ENCODE measurements around the gene NTM.

Gene NTM

DNA sequence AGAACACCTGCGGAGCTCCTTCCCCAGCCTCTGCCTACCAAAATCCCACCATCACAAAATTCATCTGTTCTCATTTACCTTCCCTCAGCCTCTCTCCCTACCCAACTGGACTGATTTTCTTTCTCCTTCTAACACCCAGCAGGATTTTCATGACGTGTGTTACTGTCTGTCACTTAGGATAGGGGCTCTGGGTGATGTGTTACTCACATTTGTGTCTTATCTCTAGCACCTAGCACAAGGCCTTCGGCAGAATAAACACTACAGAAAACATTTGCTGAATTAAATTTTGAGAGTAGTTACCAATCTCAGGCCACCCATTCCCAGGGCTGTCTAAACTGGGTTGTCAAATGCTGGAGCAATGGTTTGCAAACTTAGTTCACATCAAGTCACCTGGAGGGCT, 88.0 kb downstream of the NTM start:
- in situ Hi-C loops (cut with MboI; ENCODE audit: low sequenced_read_pairs) = no loop called here

- in situ Hi-C loops (cut with MboI; ENCODE audit: low sequenced_read_pairs) = no loop called here
These were observed 90.5 kb downstream of the NTM start for GRCh38 chr11:131460931-131461330.

DNA sequence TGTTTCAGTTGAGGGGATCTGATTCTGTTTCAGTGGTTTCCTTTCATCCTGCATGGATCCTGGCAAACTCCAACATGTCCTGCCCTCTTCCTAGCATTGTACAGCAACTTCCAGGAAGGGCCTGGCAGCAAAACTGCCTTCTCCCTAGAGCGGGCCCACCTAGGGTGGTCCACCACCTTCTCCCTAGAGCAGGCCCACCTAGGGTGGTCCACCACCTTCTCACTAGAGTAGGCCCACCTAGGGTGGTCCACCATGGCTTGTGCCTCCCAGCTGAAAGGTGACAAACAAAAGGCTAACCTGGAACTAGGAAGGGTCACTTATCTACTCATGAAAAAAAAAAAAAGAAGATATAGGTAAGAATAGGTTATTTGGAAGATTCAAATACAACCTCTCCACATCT, 92.2 kb downstream of the NTM start:
- in situ Hi-C loops (cut with MboI; ENCODE audit: low sequenced_read_pairs) = no loop called here

GRCh38 chr11:131463162-131463561, 92.7 kb downstream of the NTM start:
- in situ Hi-C loops (cut with MboI; ENCODE audit: low sequenced_read_pairs) = no loop called here

DNA sequence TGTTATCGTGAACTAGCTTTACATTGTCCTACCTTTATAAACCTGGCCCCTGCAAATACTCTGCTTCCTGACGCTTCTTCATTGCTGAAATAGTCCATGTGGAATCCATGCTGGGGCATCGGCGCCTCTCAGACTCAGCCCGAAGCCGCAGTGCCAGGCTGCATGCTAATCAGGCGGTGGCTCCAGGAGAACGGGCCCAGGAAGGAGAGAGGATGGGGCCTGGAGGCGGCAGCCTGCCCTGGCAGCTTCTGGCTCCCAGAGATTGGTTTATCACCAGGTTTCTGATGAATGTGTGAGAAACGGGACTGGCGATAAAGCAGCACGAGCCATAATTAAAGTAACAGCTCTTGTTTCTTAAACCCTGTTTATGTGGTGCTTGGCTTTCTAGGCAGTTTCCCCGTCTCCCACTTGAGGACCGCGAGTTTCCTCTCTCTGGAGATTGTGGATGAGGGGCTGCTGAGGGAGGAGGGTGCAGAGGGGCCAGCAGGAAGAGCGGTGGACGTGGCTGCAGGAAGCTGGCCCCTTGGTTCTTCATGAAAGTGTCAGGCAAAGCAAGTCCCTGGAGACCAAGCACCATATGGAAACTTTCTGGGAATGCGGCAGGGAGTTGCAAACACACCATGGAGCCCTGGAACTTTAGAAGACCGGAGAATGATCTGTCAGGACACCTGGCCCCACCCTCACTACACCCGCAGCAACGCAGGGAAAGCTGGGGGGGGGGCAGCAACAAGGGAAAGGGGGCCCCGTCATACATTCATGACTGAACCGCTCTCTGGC, 93.4 kb downstream of the NTM start:
- in situ Hi-C loops (cut with MboI; ENCODE audit: low sequenced_read_pairs) = no loop called here

DNA sequence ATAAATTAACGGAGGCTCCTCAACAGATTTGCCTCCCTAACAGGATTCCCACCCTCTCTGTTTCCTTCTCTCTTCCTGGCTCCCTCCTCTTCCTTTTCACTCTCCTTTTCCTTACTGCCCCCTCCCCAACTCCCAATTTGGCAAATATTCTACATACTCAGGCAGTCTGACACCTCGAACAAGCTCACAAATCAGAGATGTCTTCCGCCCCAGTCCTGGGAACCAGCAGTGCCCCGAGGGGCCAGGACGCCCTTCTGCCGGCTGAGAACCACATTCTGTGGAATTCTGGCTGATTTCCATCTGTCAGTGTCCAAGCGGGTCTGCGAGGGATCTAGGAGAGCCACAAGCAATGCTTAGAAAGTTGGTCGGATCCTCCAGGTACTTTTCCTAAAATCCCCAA, 94.0 kb downstream of the NTM start:
- in situ Hi-C loops (cut with MboI; ENCODE audit: low sequenced_read_pairs) = no loop called here

GRCh38 chr11:131465039-131465438, 94.6 kb downstream of the NTM start:
- in situ Hi-C loops (cut with MboI; ENCODE audit: low sequenced_read_pairs) = no loop called here

GRCh38 chr11:131465746-131466145, 95.3 kb downstream of the NTM start:
- in situ Hi-C loops (cut with MboI; ENCODE audit: low sequenced_read_pairs) = no loop called here

DNA sequence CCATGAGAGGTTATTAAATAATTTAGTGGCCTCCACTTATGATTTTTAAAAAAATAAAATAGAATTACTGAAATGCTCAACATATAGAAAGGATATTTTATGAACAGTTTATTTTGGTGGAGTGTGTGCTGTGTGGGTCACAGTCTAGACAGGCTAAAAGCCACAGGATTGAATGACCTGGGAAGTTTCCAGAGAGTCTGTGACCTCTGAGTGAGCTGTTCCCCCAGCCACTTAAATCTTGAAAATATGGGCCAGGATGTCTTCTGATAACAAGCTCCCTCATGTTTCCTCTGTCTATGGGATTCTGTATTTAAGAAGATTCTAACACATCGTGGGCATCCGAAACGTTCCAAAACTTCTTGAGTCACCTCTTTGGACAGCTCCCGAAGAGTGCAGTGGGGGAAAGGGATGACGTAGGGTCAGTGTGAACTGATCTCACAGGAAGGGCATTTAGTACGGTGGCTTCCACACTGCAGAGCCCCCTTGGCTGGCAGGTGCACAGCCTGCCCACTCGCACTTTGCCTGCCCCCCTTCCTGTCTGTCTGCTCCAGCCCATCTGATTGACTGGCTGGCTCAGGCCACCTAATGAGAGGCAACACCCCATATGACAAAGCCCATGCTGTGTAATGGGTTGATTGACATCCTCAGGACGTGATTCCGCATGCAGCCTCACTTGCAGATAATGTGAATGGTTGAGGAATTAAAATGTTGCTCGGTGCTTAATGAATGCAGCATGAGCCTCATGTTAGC, 97.4 kb downstream of the NTM start:
- in situ Hi-C loops (cut with MboI; ENCODE audit: low sequenced_read_pairs) = no loop called here

DNA sequence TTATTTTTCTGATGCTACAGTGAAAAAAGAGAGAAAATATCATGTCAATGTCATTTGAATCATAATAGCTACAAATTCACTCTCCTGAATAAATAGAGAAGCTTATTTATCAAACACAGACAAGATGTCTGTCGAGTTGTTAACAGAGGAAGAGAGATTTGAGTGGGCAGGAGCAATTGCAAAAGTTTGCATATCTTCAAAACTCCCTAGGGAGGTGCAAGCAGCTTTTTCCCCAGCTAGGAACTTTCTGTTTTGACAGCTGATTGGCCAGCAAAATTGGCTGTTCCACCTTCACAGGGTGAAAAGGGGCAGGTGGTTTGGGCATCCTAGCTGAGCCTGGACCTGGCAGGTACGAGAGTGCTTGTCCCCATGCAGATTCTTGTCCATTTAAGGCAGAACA, 98.2 kb downstream of the NTM start:
- in situ Hi-C loops (cut with MboI; ENCODE audit: low sequenced_read_pairs) = no loop called here

DNA sequence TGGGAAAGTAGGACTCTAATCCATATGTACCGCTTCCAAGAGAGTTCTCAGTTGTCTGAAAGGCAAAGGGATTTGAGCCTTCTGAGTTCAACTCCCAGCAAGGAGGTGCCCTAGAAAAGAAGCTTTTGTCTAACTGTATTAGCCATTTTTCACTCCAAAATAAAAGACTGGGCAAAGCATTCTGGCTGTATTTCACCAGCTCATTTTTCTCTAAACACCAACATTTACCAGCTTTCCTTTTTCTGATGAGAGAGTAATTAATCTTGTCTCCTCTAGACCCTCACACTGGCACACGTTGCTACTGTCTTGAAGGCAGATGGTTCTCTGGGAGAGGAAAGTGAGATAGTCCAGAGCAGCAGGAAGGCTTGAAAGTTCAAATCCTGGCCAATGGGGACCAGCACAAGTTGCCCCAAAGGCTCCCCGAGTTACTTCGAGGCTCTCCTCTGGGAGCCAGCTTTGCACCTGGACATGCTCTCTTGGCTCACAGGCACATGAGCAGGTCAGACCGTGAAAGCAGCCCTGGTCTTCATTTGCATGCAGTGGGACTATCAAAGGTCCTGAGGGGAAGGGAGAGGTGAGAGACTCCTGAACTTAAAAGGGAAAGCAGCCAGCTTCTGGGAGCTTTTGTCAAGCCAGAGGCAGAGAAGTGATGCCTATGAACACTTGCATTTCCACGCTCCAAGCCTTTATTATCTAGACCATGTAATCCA, 100.0 kb downstream of the NTM start:
- in situ Hi-C loops (cut with MboI; ENCODE audit: low sequenced_read_pairs) = no loop called here

- in situ Hi-C loops (cut with MboI; ENCODE audit: low sequenced_read_pairs) = no loop called here
These were observed 101.6 kb downstream of the NTM start for GRCh38 chr11:131471976-131472375.

- in situ Hi-C loops (cut with MboI; ENCODE audit: low sequenced_read_pairs) = no loop called here
These were observed 104.5 kb downstream of the NTM start for GRCh38 chr11:131474947-131475346.

- in situ Hi-C loops (cut with MboI; ENCODE audit: low sequenced_read_pairs) = no loop called here
These were observed 105.9 kb downstream of the NTM start for GRCh38 chr11:131476266-131476665.

DNA sequence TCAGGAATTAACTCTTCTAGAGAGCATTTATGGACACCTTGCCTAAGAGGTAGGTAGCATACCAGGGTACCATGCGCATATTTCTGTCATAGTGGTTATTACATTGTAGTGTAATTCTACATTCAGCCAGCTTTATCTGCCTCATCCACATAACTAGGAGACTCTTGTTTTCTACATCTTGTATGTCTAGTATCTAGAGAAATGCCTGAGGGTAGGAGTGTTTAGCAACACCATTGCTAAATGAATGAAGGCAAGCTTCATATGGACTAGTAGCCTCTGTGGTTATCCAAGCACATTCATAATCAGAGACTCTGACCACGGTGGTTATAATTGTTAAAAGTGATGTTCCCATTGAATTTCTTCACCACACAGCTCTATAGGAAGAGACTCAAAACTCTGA, 107.9 kb downstream of the NTM start:
- in situ Hi-C loops (cut with MboI; ENCODE audit: low sequenced_read_pairs) = no loop called here

- in situ Hi-C loops (cut with MboI; ENCODE audit: low sequenced_read_pairs) = no loop called here
These were observed 110.9 kb downstream of the NTM start for GRCh38 chr11:131481303-131481702.

GRCh38 chr11:131481971-131482370, 111.6 kb downstream of the NTM start:
- in situ Hi-C loops (cut with MboI; ENCODE audit: low sequenced_read_pairs) = no loop called here

DNA sequence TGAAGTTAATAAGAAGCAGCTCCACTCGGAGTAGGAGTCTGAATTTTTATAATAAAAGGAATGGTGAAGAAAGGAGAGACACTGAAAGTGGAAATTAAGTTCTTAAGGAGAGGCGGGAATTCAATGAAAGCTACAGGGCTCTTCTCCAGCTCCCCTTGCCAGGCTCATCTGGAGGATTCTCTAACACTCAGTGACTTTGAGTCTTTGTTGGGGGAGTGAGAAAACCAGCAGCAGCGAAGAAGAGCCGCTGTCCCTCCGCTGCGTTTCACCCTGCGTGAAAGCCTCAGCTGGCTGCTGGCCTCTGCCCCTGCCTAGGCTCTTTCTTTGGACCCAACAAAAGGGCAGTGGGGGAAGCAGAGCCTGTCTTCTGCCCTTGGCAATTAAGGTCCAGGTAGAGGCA, 113.0 kb downstream of the NTM start:
- in situ Hi-C loops (cut with MboI; ENCODE audit: low sequenced_read_pairs) = no loop called here

DNA sequence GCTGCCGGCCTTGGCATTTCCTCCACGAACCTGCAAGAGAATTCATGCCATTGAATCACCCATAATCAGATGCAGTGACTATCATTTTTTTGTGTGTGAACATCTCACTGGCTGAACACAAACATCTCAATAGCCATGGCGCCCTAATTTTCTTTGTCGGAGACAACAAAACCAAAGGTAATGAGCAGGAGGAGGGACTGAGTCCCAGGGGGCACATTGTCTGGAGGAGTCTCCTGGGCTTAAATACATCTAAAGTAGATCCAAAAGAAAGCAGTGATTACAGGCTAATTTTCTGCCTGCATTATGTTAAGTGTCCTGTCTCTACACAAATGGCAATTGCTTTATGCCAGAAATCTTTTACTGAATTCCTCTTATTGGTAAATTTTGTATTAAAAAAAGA, 113.5 kb downstream of the NTM start:
- in situ Hi-C loops (cut with MboI; ENCODE audit: low sequenced_read_pairs) = no loop called here

GRCh38 chr11:131486100-131486499, 115.7 kb downstream of the NTM start:
- in situ Hi-C loops (cut with MboI; ENCODE audit: low sequenced_read_pairs) = no loop called here

DNA sequence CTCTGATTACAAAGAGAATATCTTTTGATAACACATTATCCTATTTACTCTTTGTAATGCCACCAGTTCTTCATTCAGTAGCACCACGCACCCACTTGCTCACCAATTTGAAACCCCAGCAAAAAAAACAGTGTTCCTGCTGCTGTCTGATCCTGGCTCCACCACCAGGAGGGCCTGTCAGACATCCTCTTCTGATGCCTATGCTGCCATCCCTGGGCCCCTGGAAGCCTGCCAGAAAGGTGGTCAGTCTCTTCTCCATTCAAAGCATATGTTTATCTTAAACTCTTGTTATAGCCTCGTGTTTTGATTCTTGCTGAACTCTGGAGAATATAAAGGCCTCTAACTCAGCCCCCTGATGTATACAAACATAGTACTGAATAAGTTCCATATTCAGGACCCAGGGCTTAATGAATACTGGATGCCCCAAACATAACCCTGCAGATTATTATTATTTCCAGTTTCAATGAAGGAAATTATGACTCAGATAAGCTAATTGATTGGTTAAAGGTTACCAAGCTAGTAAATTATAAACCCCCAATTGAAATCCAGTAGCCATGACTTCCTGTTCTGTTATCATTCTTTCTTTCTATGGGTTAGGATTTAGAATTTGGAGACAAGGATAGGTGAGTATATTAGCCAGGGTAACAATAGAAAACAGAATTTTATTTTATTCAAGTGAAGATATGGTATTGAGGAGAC, 116.7 kb downstream of the NTM start:
- in situ Hi-C loops (cut with MboI; ENCODE audit: low sequenced_read_pairs) = no loop called here
